Mucosa of rectum (tissue), 2 donors: ENCODE measurements around the gene GJA3.
A peak's percentile ranks its signal among the peaks of the same experiment; 100 is the strongest.

ENCODE experiments used
- H3K27ac ChIP-seq, 2 donors: one replicate each; pipeline ENCODE4 v1.7.0; 2013; ENCODE audit warnings: inconsistent platforms in 2 of 2, low read depth in 2 of 2, low read length in 2 of 2
- H3K27me3 ChIP-seq, 2 donors: one replicate each; pipeline ENCODE4 v1.7.0; 2013; ENCODE audit warnings: low read length in 2 of 2; ENCODE audit not compliant: control insufficient read depth in 2 of 2, insufficient read depth in 2 of 2
- H3K36me3 ChIP-seq, 2 donors: one replicate each; pipeline ENCODE4 v1.7.0; 2013; ENCODE audit warnings: low read length in 2 of 2; ENCODE audit not compliant: control insufficient read depth in 2 of 2, insufficient read depth in 2 of 2
- H3K4me1 ChIP-seq, 2 donors: one replicate each; pipeline ENCODE4 v1.7.0; 2013; ENCODE audit warnings: low read length in 2 of 2, mild to moderate bottlenecking in 1 of 2; ENCODE audit not compliant: control insufficient read depth in 2 of 2, insufficient read depth in 2 of 2
- H3K4me3 ChIP-seq, 2 donors: one replicate each; pipeline ENCODE4 v1.7.0; 2013; ENCODE audit warnings: low read length in 2 of 2
- H3K9ac ChIP-seq, 2 donors: one replicate each; pipeline ENCODE4 v1.7.0; 2013; ENCODE audit warnings: low read length in 2 of 2, low read depth in 1 of 2, mild to moderate bottlenecking in 1 of 2
- H3K9me3 ChIP-seq, 2 donors: one replicate each; pipeline ENCODE4 v1.7.0; 2013; ENCODE audit warnings: low read length in 2 of 2; ENCODE audit not compliant: control insufficient read depth in 2 of 2
- donor health status: healthy.
- donor health status: Normal muscosa, but diverticular disease.

Gene GJA3

DNA sequence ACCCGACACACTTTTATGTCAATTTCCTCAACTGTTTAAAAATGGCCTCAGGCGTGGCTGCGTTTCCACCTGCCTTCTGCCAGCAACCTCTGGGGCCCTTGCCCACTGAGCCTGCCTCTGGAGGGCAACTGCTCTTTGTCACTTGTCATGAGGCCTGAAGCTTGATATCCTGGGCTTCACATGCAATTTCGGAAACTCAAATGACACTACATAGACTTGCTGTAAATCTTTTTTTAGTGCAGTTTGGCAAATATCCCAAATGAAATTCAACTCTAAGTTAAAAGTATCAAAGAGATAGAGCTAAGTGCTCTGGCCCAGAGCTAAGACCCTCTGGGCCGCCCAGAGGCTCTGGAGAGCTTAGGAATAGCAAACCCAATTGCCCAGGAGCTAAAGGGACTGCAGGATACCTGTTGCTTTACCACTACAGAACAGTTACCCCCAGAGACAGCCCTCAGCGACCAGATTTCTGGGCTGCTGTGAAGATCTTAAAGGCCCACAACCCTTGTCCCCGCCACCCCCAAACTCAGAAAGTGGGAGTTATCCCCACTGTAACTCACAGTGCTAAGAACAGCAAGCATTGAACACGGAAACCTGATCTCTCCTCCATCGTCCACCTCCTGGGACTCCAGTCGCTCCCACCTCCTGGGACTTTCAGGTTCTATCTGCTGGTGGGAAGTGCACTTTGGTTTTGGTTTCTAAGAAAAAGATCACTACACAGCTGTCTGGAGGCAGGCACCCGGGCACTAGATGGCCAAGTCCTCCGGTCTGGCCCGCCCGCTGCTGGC is 19.4 kb downstream of the GJA3 start:
- Histone ChIP-seq H3K9ac (no peak overlapping the region), H3K27me3 (peaks cover 18 to 27% of the 10 kb centered on the region in 2 donors), H3K4me1 (peaks cover 0 to 2% of the 10 kb centered on the region in 2 donors), H3K27ac (no peak overlapping the region), H3K36me3 (no peaks in the 10 kb centered on the region), H3K4me3 (no peak overlapping the region), H3K9me3 (no peaks in the 10 kb centered on the region)

- Histone ChIP-seq H3K27me3 (peaks cover 18 to 27% of the 10 kb centered on the region in 2 donors), H3K27ac (no peak overlapping the region), H3K4me3 (no peak overlapping the region), H3K36me3 (no peaks in the 10 kb centered on the region), H3K9me3 (no peaks in the 10 kb centered on the region), H3K9ac (no peak overlapping the region), H3K4me1 (peaks cover 0 to 2% of the 10 kb centered on the region in 2 donors)
Measured at GRCh38 chr13:20140487-20140886, 20.4 kb downstream of the GJA3 start.

DNA sequence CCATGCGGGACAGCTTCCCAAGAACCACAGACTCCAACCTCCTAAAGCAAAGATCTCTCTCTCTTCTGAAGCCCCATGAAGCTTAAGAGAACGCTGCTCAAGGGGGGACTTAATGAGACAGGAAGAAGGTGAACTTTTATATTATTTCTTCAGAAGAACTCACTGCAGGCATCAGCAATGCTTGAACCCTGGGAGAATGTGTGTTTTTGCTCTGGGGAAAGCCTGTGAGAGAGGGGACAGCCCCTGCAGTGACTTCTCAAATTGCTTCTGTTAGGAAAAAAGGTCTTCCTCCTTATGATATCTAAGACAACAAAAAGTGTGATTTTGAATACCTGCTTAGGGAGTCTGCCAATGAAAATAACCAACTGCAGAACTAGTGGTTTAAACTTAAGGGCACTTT is 23.0 kb downstream of the GJA3 start:
- Histone ChIP-seq H3K9ac (no peak overlapping the region), H3K4me1 (peaks cover 0 to 2% of the 10 kb centered on the region in 2 donors), H3K36me3 (no peaks in the 10 kb centered on the region), H3K27me3 (peaks cover 13 to 20% of the 10 kb centered on the region in 2 donors), H3K9me3 (no peaks in the 10 kb centered on the region), H3K4me3 (no peak overlapping the region), H3K27ac (no peak overlapping the region)

DNA sequence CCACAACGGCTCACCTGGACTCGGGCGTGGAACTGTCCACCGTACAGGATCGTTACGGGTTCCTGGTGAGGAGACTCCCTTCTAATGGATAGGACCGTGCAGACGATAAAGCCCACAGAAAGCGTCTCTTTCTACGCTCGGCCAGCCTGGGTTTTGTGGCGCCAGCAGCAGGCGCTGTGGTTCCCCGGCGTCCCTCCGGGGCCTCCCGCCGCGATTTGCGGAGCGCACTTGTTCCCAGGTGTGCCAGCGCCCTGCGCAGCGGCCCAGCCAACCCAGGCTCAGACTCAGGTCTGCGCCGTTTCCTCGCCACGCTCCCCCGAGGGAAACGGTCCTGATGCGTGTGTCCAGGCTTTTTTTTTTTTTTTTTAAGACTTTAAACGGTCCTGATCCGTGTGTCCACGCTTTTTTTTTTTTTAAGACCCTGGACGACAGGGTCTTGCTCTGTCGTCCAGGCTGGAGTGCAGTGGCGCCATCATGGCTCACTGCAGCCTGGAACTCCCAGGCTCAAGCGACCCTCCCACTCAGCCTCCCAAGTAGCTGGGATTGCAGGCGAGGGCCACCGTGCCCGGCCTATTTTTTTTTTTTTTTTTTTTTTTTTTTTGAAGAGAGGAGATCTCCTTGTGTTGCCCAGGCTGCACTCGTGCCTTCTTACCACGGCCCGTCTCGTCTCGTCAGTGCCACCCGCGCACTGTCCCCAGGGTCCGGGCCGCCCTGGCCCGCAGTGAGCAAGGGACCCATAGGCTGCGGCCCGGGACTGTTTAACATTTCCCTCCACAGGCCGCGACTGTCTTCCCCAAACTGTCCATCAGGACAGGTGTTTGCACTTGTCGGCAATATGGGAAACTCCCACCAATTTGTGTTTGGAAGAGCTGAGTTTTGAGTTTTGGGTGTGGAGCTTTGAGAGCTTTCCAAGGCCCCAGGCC is 23.8 kb downstream of the GJA3 start:
- Histone ChIP-seq H3K4me1 (peaks cover 0 to 2% of the 10 kb centered on the region in 2 donors), H3K27ac (no peak overlapping the region), H3K27me3 (peaks cover 12 to 20% of the 10 kb centered on the region in 2 donors), H3K9me3 (no peaks in the 10 kb centered on the region), H3K9ac (peak overlapping the region in 1 of 2 donors; percentile 19), H3K4me3 (peak overlapping the region; percentile 6 to 22), H3K36me3 (no peaks in the 10 kb centered on the region)

- H3K9me3 ChIP-seq = no peaks in the 10 kb centered on the region
- H3K4me3 ChIP-seq = no peak overlapping the region
- H3K27ac ChIP-seq = no peak overlapping the region
- H3K9ac ChIP-seq = no peak overlapping the region
- no peaks in the 10 kb centered on the region for H3K36me3 ChIP-seq
- peaks cover 9 to 16% of the 10 kb centered on the region in 2 donors for H3K27me3 ChIP-seq
- H3K4me1 ChIP-seq = peaks cover 0 to 2% of the 10 kb centered on the region in 2 donors
Measured at GRCh38 chr13:20134732-20135131, 26.1 kb downstream of the GJA3 start.

- Histone ChIP-seq H3K9ac (no peak overlapping the region), H3K4me3 (no peak overlapping the region), H3K9me3 (no peaks in the 10 kb centered on the region), H3K27me3 (peaks cover 0 to 6% of the 10 kb centered on the region in 2 donors), H3K4me1 (peaks cover 3 to 11% of the 10 kb centered on the region in 2 donors), H3K36me3 (no peaks in the 10 kb centered on the region), H3K27ac (no peak overlapping the region)
Measured at GRCh38 chr13:20132052-20132634, 28.7 kb downstream of the GJA3 start.

DNA sequence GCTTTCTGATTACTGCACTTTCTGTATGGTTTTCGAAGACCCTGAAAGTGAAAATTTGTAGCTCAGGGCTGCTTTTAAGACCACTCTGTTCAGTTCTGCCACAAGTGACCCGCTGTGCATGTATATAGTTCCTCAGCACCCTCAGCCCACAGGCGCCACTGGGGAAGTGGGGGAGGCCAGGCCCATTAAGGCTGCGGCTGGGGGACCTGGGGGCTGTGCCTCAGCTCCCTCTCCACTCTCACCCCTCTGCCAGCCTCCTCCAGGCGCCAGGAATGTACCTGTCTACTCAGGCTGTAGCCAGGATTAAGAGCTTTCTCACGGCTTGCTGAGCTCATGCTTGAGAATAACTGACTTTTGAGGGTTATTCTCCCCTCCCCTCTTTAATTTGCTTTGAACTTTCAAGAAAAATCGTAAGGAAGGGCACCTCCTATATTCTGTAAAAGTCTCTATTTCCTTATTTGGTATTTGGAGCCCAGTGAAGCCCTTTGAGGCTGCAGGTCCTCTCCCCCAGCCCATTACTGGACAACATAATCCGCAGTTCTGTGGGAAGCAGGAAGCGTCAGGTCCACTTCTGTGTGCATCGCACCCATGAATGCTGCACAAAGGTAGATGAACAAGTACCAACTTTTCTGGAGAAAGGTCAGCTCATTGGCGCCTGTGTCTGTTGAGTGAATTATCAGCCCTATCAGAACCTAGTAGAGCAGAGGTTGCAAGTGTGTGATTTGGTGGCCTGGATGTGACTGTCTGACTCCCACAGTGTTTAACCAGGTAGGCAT is 29.6 kb downstream of the GJA3 start:
- no peak overlapping the region for H3K9ac ChIP-seq
- no peak overlapping the region for H3K27ac ChIP-seq
- H3K9me3 ChIP-seq = no peaks in the 10 kb centered on the region
- no peak overlapping the region for H3K4me3 ChIP-seq
- H3K36me3 ChIP-seq = no peaks in the 10 kb centered on the region
- H3K4me1 ChIP-seq = peaks cover 3 to 9% of the 10 kb centered on the region in 2 donors
- peaks cover 0 to 2% of the 10 kb centered on the region in 2 donors for H3K27me3 ChIP-seq

- no peaks in the 10 kb centered on the region for H3K36me3 ChIP-seq
- H3K27me3 ChIP-seq = peaks cover 0 to 2% of the 10 kb centered on the region in 2 donors
- no peaks in the 10 kb centered on the region for H3K9me3 ChIP-seq
- no peak overlapping the region for H3K27ac ChIP-seq
- no peak overlapping the region for H3K4me3 ChIP-seq
- no peak overlapping the region for H3K9ac ChIP-seq
- H3K4me1 ChIP-seq = peaks cover 4 to 9% of the 10 kb centered on the region in 2 donors
Measured at GRCh38 chr13:20130652-20131051, 30.2 kb downstream of the GJA3 start.

- Histone ChIP-seq H3K4me3 (no peak overlapping the region), H3K27me3 (peaks cover 0 to under 1% of the 10 kb centered on the region in 2 donors)
Measured at GRCh38 chr13:20130012-20130411, 30.8 kb downstream of the GJA3 start.

More at GRCh38 chr13:20130012-20130411, 30.8 kb downstream of the GJA3 start:
- Histone ChIP-seq H3K27ac (no peak overlapping the region), H3K36me3 (no peaks in the 10 kb centered on the region), H3K4me1 (peaks cover 10 to 11% of the 10 kb centered on the region in 2 donors), H3K9me3 (no peaks in the 10 kb centered on the region), H3K9ac (no peak overlapping the region)
